K562 (cell line): ENCODE results near the gene EIF2S1. TPM values are rescaled to one million over a fixed set of nuclear protein-coding genes. Genes with fewer than 3 reads are reported as not detected.

Experiments used
- ATAC-seq: fragments of 200-7000 bp; cut with Tn5 transposase; 3 replicates; pipeline ENCODE4 v1.9.1; 2020; ENCODE audit warnings: moderate library complexity
- BruUV-seq: library from RNA; stranded (reverse); fragments of 400-500 nt; replicated peaks from 2 replicates; lab custom pipeline; 2021; lab: Mats Ljungman, UMichigan
- CTCF ChIA-PET: fragments of 300-600 bp; formaldehyde crosslinking; extraction: SDS; loops from one replicate; lab custom pipeline; 2021; ENCODE audit warnings: low intra/inter-chr PET ratio; lab: Yijun Ruan, JAX
- POLR2A ChIA-PET: fragments of 300-600, 350-650 bp; sonication (Branson Sonifier 250); formaldehyde crosslinking; extraction: SDS; loops from one replicate; lab custom pipeline; 2021; ENCODE audit warnings: antibody characterized with exemption, inconsistent platforms; lab: Yijun Ruan, JAX
- DNase-seq, 4 experiments: peaks; one replicate each; pipeline versions ENCODE4 v3.0.0 to v3.0.0-alpha.2; 2011 to 2018; ENCODE audit warnings: low spot score in 3 of 4, mixed read lengths in 3 of 4; ENCODE audit errors: extremely low read depth in 1 of 4
- FAIRE-seq: peaks from 2 replicates; lab custom pipeline; 2011; peaks lifted over from hg19 to GRCh38; lab: Jason Lieb, UNC
- H2AFZ ChIP-seq: 2 replicates; pipeline ENCODE4 v1.6.0; 2011; ENCODE audit warnings: low read depth, low read length, control low read depth, inconsistent platforms
- H3K27ac ChIP-seq: fragments of 200-600 bp; 3 replicates; pipeline ENCODE4 v1.8.0; 2011; ENCODE audit warnings: low read depth, mild to moderate bottlenecking, control low read depth, inconsistent platforms, low read length, moderate library complexity, mixed read lengths; ENCODE audit errors: extremely low read depth
- H3K27me3 ChIP-seq, 2 experiments: fragments of 300-600 bp in 1 of 2; 2 replicates in 1 of 2; 3 replicates in 1 of 2; pipeline versions ENCODE4 v1.6.0 to v1.8.0; 2011; ENCODE audit warnings: inconsistent platforms in 2 of 2, low read length in 2 of 2, mild to moderate bottlenecking in 1 of 2, mixed read lengths in 1 of 2, moderate library complexity in 1 of 2; ENCODE audit not compliant: control insufficient read depth in 2 of 2, insufficient read depth in 2 of 2
- H3K36me3 ChIP-seq: fragments of 300-600 bp; 3 replicates; pipeline ENCODE4 v1.8.0; 2011; ENCODE audit warnings: mild to moderate bottlenecking, low read length, inconsistent platforms; ENCODE audit not compliant: control insufficient read depth, insufficient read depth
- H3K4me1 ChIP-seq, 2 experiments: fragments of 200-600 bp in 1 of 2; replicated peaks in 1 of 2; 2 replicates in 1 of 2; 3 replicates in 1 of 2; pipeline versions ENCODE4 v1.5.1 to v1.8.0; 2011; ENCODE audit warnings: inconsistent platforms in 2 of 2, low read length in 2 of 2, mild to moderate bottlenecking in 1 of 2, mixed read lengths in 1 of 2, moderate library complexity in 1 of 2; ENCODE audit not compliant: control insufficient read depth in 2 of 2, insufficient read depth in 2 of 2
- H3K4me2 ChIP-seq: 2 replicates; pipeline ENCODE4 v1.6.1; 2011; ENCODE audit warnings: low read length, control low read depth, inconsistent platforms, mixed read lengths; ENCODE audit not compliant: insufficient read depth
- H3K4me3 ChIP-seq: fragments of 200-600 bp; sonication (generic), shearing (Covaris generic); 2 replicates; pipeline ENCODE4 v1.5.1; 2016; ENCODE audit warnings: control low read depth, inconsistent platforms
- H3K79me2 ChIP-seq: fragments of 200-600 bp; 3 replicates; pipeline ENCODE4 v1.8.0; 2011; ENCODE audit warnings: low read length, inconsistent platforms; ENCODE audit not compliant: control insufficient read depth, insufficient read depth
- H3K9ac ChIP-seq, 2 experiments: 2 replicates each; pipeline versions ENCODE4 v1.6.0 to v1.6.1; 2011; ENCODE audit warnings: low read depth in 2 of 2, low read length in 2 of 2, control low read depth in 1 of 2, inconsistent platforms in 1 of 2, mild to moderate bottlenecking in 1 of 2, mixed read lengths in 1 of 2; ENCODE audit not compliant: insufficient read depth in 1 of 2
- H3K9me1 ChIP-seq: one replicate; pipeline ENCODE4 v1.6.0; 2011; ENCODE audit warnings: inconsistent platforms, mild to moderate bottlenecking, low read length, moderate library complexity; ENCODE audit not compliant: control insufficient read depth, insufficient read depth
- H3K9me3 ChIP-seq: replicated peaks from 2 replicates; pipeline ENCODE4 v1.5.1; 2011; ENCODE audit warnings: low read depth, low read length, inconsistent platforms; ENCODE audit not compliant: control insufficient read depth, insufficient read depth
- H4K20me1 ChIP-seq: replicated peaks from 2 replicates; pipeline ENCODE4 v1.6.1; 2011; ENCODE audit warnings: low read length, inconsistent platforms, mixed read lengths; ENCODE audit not compliant: control insufficient read depth, insufficient read depth
- CREM ChIP-seq: IDR thresholded peaks from 2 replicates; pipeline ENCODE4 v1.6.1; 2014; ENCODE audit warnings: antibody characterized with exemption, low read depth
- E2F3 ChIP-seq: fragments of 250-450 bp; sonication (Bioruptor Pico); IDR thresholded peaks from 2 replicates; pipeline ENCODE4 v1.4.0; 2020; ENCODE audit warnings: mild to moderate bottlenecking
- ELK1 ChIP-seq: sonication (generic); formaldehyde crosslinking; IDR thresholded peaks from 2 replicates; pipeline ENCODE4 v1.8.1; 2022; ENCODE audit warnings: missing genetic modification reagents
- FOSL1 ChIP-seq: fragments of 200-800 bp; sonication (Bioruptor generic); conservative IDR thresholded peaks from 2 replicates; pipeline ENCODE4 v1.6.1; 2016; ENCODE audit warnings: missing genetic modification characterization, missing compliant biosample characterization
- FOXK2 ChIP-seq, 2 experiments: fragments of 450-650 bp; IDR thresholded peaks in 1 of 2; conservative IDR thresholded peaks in 1 of 2; 2 replicates each; pipeline ENCODE4 v1.6.1; 2016; ENCODE audit warnings: low read depth in 2 of 2, mild to moderate bottlenecking in 1 of 2
- GABPB2 ChIP-seq: fragments of 250-450 bp; sonication (Bioruptor Pico); conservative IDR thresholded peaks from 2 replicates; pipeline ENCODE4 v1.5.1; 2021; ENCODE audit warnings: mild to moderate bottlenecking
- HNRNPLL ChIP-seq: fragments of 200-400 bp; formaldehyde crosslinking; IDR thresholded peaks from 2 replicates; pipeline ENCODE4 v1.6.1; 2017; ENCODE audit warnings: low read length, low read depth, mild to moderate bottlenecking; ENCODE audit not compliant: poor library complexity, severe bottlenecking
- IFI16 ChIP-seq: fragments of 250-450 bp; sonication (Bioruptor Pico); IDR thresholded peaks from 2 replicates; pipeline ENCODE4 v2.1.2; 2022; ENCODE audit warnings: mild to moderate bottlenecking, inconsistent platforms
- LEF1 ChIP-seq: fragments of 450-650 bp; IDR thresholded peaks from 2 replicates; pipeline ENCODE4 v1.6.1; 2016; ENCODE audit warnings: mild to moderate bottlenecking
- MCM3 ChIP-seq: fragments of 450-650 bp; IDR thresholded peaks from 2 replicates; pipeline ENCODE4 v1.6.1; 2016
- PKNOX1 ChIP-seq: fragments of 450-650 bp; IDR thresholded peaks from 2 replicates; pipeline ENCODE4 v1.6.1; 2016
- SOX6 ChIP-seq: fragments of 450-650 bp; IDR thresholded peaks from 2 replicates; pipeline ENCODE4 v1.6.1; 2014; ENCODE audit warnings: mild to moderate bottlenecking
- SPI1 ChIP-seq: IDR thresholded peaks from 2 replicates; pipeline ENCODE4 v1.6.1; 2011; ENCODE audit warnings: low read depth, low read length, control low read depth, borderline replicate concordance
- THAP12 ChIP-seq: fragments of 250-450 bp; sonication (Bioruptor Pico); IDR thresholded peaks from 2 replicates; pipeline ENCODE4 v1.9.0; 2021; ENCODE audit warnings: mild to moderate bottlenecking, inconsistent platforms
- TRIM28 ChIP-seq: fragments of 450-650 bp; IDR thresholded peaks from 2 replicates; pipeline ENCODE4 v1.6.1; 2017
- ZBTB9 ChIP-seq: fragments of 450-650 bp; formaldehyde crosslinking; IDR thresholded peaks from 2 replicates; pipeline ENCODE4 v1.4.0; 2020; ENCODE audit warnings: mild to moderate bottlenecking, moderate library complexity
- ZEB2 ChIP-seq: fragments of 450-650 bp; IDR thresholded peaks from 2 replicates; pipeline ENCODE4 v1.6.1; 2016
- ZNF24 ChIP-seq: fragments of 450-650 bp; IDR thresholded peaks from 2 replicates; pipeline ENCODE4 v1.6.1; 2016
- WGBS: fragments of 100-300 bp; shearing (Covaris generic); methylation state at CpG from one replicate; pipeline ENCODE4 v1.1.6; 2016; ENCODE audit warnings: low coverage, mixed read lengths; ENCODE audit not compliant: insufficient coverage; ENCODE audit errors: missing lambda C conversion rate; 5-methylcytosine and 5-hydroxymethylcytosine counted together
- in situ Hi-C: fragments of 300-500 bp; cut with MboI; formaldehyde crosslinking; loops from 4 replicates; pipeline ENCODE4 v1.15.0; 2018; ENCODE audit warnings: inconsistent platforms, mixed read lengths
- intact Hi-C: fragments of 100-400 bp; cut with micrococcal nuclease; formaldehyde crosslinking; loops from 2 replicates; pipeline ENCODE4 v1.14.2; 2022
- polyA plus RNA-seq, 8 experiments: library from polyadenylated mRNA; depleted of rRNA in 4 of 8; stranded (reverse) in 5 of 8; unstranded in 3 of 8; fragments of >200 nt; fragmentation: Nextera tagmentation in 2 of 8; fragmentation: Illumina TruSeq in 1 of 8; extraction: Ambion mirVana in 2 of 8; extraction: Trizol in 1 of 8; gene quantifications; 2 replicates each; pipeline versions ENCODE4 v1.2.1 to v1.2.3, GENCODE V29; 2011 to 2014; ENCODE audit warnings: inconsistent platforms in 1 of 8, missing spikeins in 1 of 8
- total RNA-seq, 7 experiments: library from RNA; depleted of rRNA in 6 of 7; stranded (reverse); fragments of >200 nt in 6 of 7; fragmentation: Illumina TruSeq in 2 of 7; extraction: Trizol in 2 of 7; gene quantifications; 2 replicates each; pipeline versions ENCODE4 v1.2.1 to v1.2.3, GENCODE V29; 2011 to 2021; ENCODE audit warnings: low replicate concordance in 1 of 7

EIF2S1 gene
- total and polyA plus RNA-seq, 9 of the 15 experiments (the other 6 are each of a cell fraction or from before 2014, with no cell fraction given) = 216 to 1,018 (median 332) TPM

GRCh38 chr14:67418401-67419191 lies 58.5 kb downstream of the EIF2S1 start:
- H2AFZ ChIP-seq = peak overlapping the region; percentile 78
- H3K27ac ChIP-seq = peak overlapping the region; percentile 98
- TF ChIP-seq SPI1 (no peak), CREM (peak; percentile 69; the same call in 1 of the 2 replicates), ZEB2 (peak; percentile 80), IFI16 (no peak), PKNOX1 (peak; percentile 47), LEF1 (peak; percentile 67; the same call in 1 of the 2 replicates), FOSL1 (tag) (peak; percentile 97), SOX6 (peak; percentile 70), GABPB2 (no peak), MCM3 (no peak), TRIM28 (no peak), FOXK2 (conservative IDR thresholded peaks at IDR 0.05 in 1 of 2, IDR thresholded peaks at IDR 0.05 in 1 of 2; ENCODE audit: low read depth in 2 of 2) (peak; percentile 40 to 63; a peak in 2 of 4 replicates), ZNF24 (no peak), E2F3 (CRISPR knock-in tag) (no peak), THAP12 (no peak), ZBTB9 (CRISPR knock-in tag) (0 out of 2 replicates have a peak, but pooled peaks have one; percentile 17), HNRNPLL (no peak), ELK1 (CRISPR knock-in tag) (no peak)

More at GRCh38 chr14:67418401-67419191, 58.5 kb downstream of the EIF2S1 start:
- Histone ChIP-seq H3K4me1 (peaks cover 41 to 65% of the 10 kb centered on the region in 2 experiments), H3K9ac (peak overlapping the region; percentile 49 to 73; a peak in 3 of 4 replicates), H4K20me1 (no peaks in the 10 kb centered on the region), H3K4me2 (peak overlapping the region; percentile 83), H3K9me1 (no peaks in the 10 kb centered on the region), H3K27me3 (no peaks in the 10 kb centered on the region), H3K9me3 (0 out of 2 replicates have a peak, but pooled peaks cover 2% of the 10 kb centered on the region), H3K4me3 (peak overlapping the region; percentile 18; the same call in 1 of the 2 replicates), H3K36me3 (no peaks in the 10 kb centered on the region), H3K79me2 (no peaks in the 10 kb centered on the region)
- DNase-seq (peak; percentile 74 to 85 (median 78)), ATAC-seq (peak; percentile 85), FAIRE-seq (peak; percentile 90)
- BruUV-seq = no TSS peak
- intact Hi-C loops = no loop called here
- ChIA-PET POLR2A (interaction anchor here (0.6 to 0.7 kb wide), 3 partner anchors 45 to 299 kb away, joined by 3 to 5 read pairs (median 3); no protein-coding TSS in a partner anchor), CTCF (no interaction called here)
- 0% methylated on average over 8 of the region's 11 CpGs for WGBS
- in situ Hi-C loops = no loop called here
